ENCODE results near the gene ULBP3. TPM values are rescaled to one million over a fixed set of nuclear protein-coding genes. Genes with fewer than 3 reads are reported as not detected.

The ULBP3 gene
- total and polyA plus RNA-seq, 2 of the 4 experiments (the other 2 are of a cell fraction) = 11.1 to 35.1 TPM

- Histone ChIP-seq H3K27ac (ENCODE audit: insufficient read depth, low read length) (no peak overlapping the region), H2AK5ac (ENCODE audit: low read depth, low read length) (no peak overlapping the region), H3K27me3 (ENCODE audit: control insufficient read depth, insufficient read depth, low read length) (peaks cover 82% of the 10 kb centered on the region), H3K9me3 (ENCODE audit: control insufficient read depth, insufficient read depth, low read length) (peaks cover 5% of the 10 kb centered on the region; the same call in 1 of the 2 replicates), H3K4ac (ENCODE audit: low read depth, low read length) (no peak overlapping the region), H3K4me2 (ENCODE audit: low read depth, low read length) (no peak overlapping the region), H4K8ac (ENCODE audit: low read depth in 2 of 2, low read length in 2 of 2) (no peak overlapping the region), H3K4me1 (ENCODE audit: control insufficient read depth, insufficient read depth, low read length) (no peaks in the 10 kb centered on the region), H2BK5ac (ENCODE audit: low read depth, low read length, poor library complexity, severe bottlenecking) (no peak overlapping the region), H3K79me1 (ENCODE audit: low read depth in 1 of 2, low read length in 2 of 2) (no peaks in the 10 kb centered on the region), H2AK9ac (replicated peaks; ENCODE audit: low read depth, low read length, poor library complexity) (no peak overlapping the region), H2BK15ac (ENCODE audit: low read depth, low read length) (no peak overlapping the region), H3K18ac (ENCODE audit: low read depth, low read length) (no peak overlapping the region), H3K36me3 (ENCODE audit: control insufficient read depth, insufficient read depth, low read length) (no peaks in the 10 kb centered on the region), H2AFZ (replicated peaks; ENCODE audit: low read length, poor library complexity) (no peak overlapping the region), H4K91ac (ENCODE audit: insufficient read depth, low read depth, low read length) (no peak overlapping the region), H3K56ac (ENCODE audit: extremely low read depth, insufficient read depth, low read length) (no peak overlapping the region), H4K5ac (ENCODE audit: low read depth, low read length) (no peak overlapping the region), H3K9ac (ENCODE audit: low read depth, low read length) (no peak overlapping the region), H4K20me1 (ENCODE audit: insufficient read depth, low read length) (no peaks in the 10 kb centered on the region), H3K4me3 (ENCODE audit: insufficient read depth, low read depth, low read length) (no peak overlapping the region), H3K9me1 (ENCODE audit: insufficient read depth, low read length) (no peaks in the 10 kb centered on the region), H2BK20ac (ENCODE audit: low read depth, low read length) (no peak overlapping the region), H3K14ac (replicated peaks; ENCODE audit: low read depth, low read length) (no peak overlapping the region), H3K23ac (ENCODE audit: low read depth, low read length) (no peak overlapping the region), H2BK120ac (ENCODE audit: low read depth, low read length) (no peak overlapping the region)
- intact Hi-C loops (cut with micrococcal nuclease) = no loop called here
- no CpG with 5 or more reads among the region's 8 CpGs for WGBS, 2 experiments (ENCODE audit: extremely low coverage in 2 of 2, insufficient read length in 1 of 2)
- DNase-seq (no peak), ATAC-seq (ENCODE audit: low read depth) (no peak)
- TF ChIP-seq RAD21 (IDR thresholded peaks at IDR 0.05; ENCODE audit: low read length) (no peak), FOS (IDR thresholded peaks at IDR 0.05; ENCODE audit: low read depth, low read length) (no peak), MAFK (IDR thresholded peaks at IDR 0.05; ENCODE audit: low read depth, low read length) (no peak), RCOR1 (IDR thresholded peaks at IDR 0.05; ENCODE audit: insufficient replicate concordance, low read length) (no peak), RFX5 (IDR thresholded peaks at IDR 0.05; ENCODE audit: low read depth, low read length) (no peak), MAZ (IDR thresholded peaks at IDR 0.05; ENCODE audit: borderline replicate concordance, low read depth, low read length) (no peak), USF2 (IDR thresholded peaks at IDR 0.05; ENCODE audit: low read depth, low read length) (no peak), MXI1 (IDR thresholded peaks at IDR 0.05; ENCODE audit: borderline replicate concordance, low read depth, low read length) (no peak), NFE2L2 (IDR thresholded peaks at IDR 0.05; ENCODE audit: low read depth, low read length) (no peak), CTCF (conservative IDR thresholded peaks at IDR 0.05; ENCODE audit: low read depth, low read length) (no peak), POLR2A (IDR thresholded peaks at IDR 0.05; ENCODE audit: low read depth, low read length) (no peak), CEBPB (IDR thresholded peaks at IDR 0.05; ENCODE audit: low read depth, low read length) (no peak), CHD1 (IDR thresholded peaks at IDR 0.05; ENCODE audit: low read depth, low read length) (no peak)
- CTCF ChIA-PET = no interaction called here
- BruUV-seq (replicated peaks) = no TSS peak
- in situ Hi-C loops (cut with MboI; ENCODE audit: low sequenced_read_pairs) = no loop called here
- dilution Hi-C loops (cut with HindIII; ENCODE audit: low sequenced_read_pairs, unreplicated experiment) = no loop called here
- POLR2A ChIA-PET (ENCODE audit: unreplicated experiment) = no interaction called here
Measured at GRCh38 chr6:150032598-150032997, 36.3 kb downstream of the ULBP3 start.
